GM18873 (cell line): ENCODE data around the gene EPB41L2.
A peak's percentile ranks its signal among the peaks of the same experiment; 100 is the strongest.

ENCODE experiments used
- ATAC-seq: cut with Tn5 transposase; IDR thresholded peaks from one replicate; pipeline ENCODE4 v1.9.1; 2021; ENCODE audit warnings: mild to moderate bottlenecking, moderate library complexity, moderate number of reproducible peaks; ENCODE audit not compliant: unreplicated experiment, low FRiP score

The EPB41L2 gene

DNA sequence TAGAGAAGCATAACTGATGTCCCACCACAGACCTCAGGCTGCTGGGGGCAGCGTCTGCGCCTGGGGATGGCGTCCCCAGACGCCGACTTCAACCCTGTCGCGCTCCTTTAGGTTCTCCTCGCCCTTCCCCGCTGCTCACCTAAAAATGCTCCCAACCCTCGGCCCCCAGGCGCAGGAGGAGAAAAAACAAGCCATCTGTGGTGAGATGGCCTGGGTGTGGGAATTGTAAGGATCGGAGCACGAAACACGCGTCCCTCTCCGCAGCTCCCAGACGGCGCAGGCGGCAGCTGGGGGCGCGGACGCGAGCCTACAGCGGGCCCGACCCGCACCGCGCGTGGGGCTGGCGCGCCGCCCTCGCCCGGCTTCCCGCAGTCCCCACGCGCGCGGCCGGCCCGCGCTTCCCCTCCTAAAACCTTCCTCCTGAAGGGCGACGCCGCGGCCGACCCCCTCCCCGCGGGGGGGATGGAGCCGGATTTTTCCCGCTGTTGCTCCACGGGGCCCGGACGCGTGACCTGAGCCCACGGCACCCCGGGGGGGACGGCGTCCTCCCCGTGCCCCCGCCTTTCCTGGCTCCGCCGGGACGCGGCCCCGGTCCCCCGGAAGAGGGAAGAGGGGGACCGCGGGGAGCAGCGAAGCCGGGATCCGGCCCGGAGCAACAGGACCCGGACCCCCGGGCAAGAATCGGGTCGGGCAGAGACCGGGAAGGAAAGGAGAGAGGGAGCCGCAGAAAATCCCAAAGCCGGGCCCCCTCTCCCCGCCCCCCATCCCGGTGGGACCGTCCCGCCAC lies 611 bp downstream of the EPB41L2 start:
- no peak for ATAC-seq

DNA sequence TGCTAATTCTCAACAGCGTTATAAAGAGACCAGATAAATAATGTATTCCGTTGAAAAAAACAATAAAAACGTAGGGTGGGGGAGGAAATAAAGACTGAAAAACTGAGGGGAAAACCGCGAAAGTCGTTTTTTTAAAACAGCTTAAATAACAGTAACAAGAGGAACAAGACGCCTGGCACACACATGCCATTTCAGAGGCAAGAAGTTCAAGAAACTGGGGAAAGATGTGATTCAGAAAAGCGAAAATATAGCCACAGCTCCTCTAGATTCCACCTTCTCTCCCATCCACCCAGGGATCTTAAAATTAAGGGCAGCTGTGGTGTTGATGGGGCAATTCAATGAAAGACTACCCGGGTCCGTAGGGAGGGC lies 1.3 kb downstream of the EPB41L2 start:
- ATAC-seq, result no peak

DNA sequence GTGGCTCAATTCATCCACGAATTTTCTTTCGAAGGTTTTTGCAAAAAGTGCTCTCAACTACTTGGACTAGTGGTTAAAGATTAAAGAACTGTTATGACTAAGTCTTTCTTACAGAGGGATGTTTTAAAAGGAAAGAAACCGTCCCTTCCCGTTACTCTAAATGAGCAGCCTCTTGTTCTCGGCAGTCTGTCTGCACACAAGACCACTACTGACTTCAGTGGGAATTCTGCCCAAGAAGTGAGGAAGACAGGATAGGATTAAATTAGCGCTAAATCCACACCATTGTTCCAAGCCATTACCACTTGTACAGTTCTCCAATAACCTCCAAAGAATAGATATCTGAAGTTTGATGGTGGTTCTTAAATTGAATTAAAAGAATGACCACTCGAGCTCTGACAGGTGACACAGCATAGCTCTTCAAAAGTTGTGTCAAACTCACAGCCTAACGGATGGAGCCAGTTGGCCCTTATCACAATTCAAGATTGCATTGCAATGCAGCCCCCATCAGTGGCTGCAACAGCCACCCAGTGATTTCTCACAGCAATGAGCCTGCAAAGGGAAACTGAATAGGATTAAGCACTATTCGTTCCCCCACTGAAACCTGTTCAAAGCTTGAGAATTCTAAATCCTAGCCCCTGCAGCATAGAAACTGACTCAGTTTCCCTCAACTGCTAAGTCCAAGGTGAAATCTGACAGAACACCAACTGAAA lies 1.8 kb downstream of the EPB41L2 start:
- ATAC-seq, result peak; percentile 29

DNA sequence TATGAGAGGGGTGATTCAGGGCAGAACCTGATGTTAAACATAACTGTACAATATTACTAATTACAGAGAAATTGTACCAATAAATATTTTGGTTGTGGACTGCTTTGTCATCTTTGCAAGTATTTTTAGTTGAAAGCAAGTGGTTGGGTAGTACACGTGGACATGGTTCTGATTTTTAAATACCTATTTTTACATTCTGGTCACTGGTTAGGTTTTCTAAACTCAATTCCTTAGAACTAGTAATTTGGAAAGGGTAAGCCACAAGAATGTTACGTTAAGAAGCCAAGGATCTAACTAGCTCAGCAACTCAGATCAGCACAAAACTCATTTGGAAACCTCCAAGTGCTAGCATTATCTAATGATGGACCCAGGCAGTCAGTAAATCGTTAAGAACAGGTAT lies 2.7 kb downstream of the EPB41L2 start:
- ATAC-seq, result no peak

DNA sequence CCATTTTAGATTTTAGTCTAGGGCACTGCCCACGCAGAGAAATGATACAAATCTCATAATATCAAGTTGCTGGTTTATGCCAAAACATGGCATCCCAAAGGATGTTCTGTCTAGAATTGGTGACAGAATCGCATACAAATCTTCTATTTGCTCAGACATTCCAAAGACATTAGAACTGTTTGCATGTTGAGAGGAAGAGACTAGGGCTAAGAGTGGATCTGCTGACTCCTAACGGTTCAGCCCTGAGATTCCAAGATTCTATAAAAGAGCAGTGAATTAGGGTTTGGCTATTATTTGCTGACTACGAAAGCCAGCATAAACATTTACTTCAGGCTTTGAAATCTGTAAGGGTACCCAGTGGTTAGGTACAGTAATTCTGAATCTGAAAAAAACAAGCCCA lies 3.6 kb downstream of the EPB41L2 start:
- no peak for ATAC-seq

DNA sequence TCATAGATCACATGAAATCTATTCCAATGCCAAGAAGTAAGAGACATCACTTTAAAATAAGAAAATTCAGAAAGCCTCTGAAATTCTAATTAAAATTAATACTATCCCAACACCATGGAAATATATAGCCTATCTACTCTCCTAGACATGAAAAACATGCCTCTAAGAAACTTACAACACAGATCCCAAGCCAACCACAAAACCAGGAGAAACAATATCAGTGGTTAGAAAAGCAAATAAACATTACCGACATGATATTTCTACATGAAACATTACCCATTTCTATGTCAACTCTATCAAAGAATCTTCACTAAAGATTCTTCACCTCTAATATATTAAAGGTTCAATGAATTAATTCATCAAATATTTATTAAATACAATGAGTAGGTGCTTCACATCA lies 4.8 kb downstream of the EPB41L2 start:
- no peak for ATAC-seq

DNA sequence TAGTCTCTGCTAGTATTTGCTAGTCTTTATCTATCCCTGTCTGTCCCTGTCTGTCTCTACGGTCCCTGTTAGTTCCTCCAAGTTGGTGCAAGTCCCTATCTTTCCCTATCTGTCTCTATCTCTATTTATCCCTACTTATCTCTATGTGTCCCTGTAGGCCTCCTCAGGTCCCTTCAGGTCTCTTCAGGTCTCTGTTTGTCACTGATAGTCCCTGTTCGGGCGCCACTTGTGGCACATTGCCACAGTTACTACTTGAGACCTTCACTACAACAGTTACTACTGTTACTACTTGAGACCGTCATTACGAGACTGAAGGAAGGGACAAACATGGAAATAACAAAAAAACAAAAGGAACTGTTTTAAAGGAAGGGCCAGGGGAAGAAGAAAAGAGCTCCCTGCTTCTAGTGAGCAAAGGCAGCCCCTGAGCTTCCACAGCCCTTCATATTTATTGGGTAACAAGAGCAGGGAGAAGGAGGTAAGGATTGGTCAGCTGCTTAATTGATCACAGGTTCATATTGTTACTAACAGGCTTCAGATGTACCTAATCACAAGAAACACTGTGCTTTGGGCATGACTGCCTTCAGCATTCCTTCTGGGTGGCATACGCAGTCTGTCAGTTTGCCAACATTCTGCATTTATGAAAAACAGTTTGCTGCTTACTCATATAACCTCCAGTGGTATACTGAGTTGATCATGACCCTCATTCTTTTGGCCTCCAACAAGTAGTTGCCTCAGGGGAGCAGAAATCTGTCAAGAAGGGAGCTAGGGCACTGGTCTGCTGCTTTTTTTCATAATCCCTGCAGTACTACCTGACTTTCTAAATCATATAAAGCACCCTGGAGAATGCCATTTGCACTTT lies 8.4 kb downstream of the EPB41L2 start:
- ATAC-seq, result no peak

DNA sequence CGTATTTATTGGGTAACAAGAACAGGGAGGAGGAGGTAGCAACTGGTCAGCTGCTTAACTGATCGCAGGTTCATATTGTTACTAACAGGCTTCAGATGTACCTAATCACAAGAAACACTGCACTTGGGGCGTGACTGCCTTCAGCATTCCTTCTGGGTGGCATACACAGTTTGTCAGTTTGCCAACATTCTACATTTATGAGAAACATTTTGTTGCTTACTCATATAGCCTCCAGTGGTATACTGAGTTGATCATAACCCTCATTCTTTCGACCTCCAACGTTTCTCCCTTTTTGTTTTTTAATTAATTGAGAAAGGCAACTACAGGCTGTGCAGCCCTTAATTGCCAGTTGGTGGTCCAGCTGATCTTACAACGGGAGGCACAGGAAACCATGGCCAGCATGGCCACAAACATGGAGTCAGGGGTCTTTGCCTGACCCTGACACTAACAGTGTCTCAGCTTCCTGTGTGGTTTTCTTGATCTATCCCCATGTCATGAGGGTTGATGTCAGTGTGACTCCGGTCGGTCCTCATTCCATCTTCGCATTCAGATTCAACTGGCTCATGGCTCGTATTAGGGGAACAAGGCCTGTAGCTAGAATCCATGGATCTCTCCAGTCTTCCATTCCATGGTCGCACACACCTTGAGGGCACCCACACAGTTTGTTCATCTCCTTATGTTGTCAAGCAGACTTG lies 9.4 kb downstream of the EPB41L2 start:
- ATAC-seq, result no peak

DNA sequence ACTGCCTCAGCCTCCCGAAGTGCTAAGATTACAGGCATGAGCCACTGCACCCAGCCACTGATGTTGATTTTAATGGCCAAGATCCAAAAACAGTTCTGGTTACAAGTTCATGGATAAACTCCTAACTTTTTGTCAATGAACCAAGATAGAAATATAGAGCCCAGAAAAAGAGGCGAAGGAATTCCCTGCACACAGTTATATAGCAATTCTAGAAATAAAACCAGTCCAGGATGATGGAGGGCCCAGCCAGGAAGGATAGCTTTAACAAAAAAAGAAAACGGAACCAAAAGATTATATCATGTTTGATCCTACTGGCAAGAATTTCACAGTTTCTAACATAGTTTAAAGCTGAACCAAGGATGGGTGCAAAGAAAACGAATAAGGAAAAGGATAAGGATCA lies 10.9 kb downstream of the EPB41L2 start:
- no peak for ATAC-seq

DNA sequence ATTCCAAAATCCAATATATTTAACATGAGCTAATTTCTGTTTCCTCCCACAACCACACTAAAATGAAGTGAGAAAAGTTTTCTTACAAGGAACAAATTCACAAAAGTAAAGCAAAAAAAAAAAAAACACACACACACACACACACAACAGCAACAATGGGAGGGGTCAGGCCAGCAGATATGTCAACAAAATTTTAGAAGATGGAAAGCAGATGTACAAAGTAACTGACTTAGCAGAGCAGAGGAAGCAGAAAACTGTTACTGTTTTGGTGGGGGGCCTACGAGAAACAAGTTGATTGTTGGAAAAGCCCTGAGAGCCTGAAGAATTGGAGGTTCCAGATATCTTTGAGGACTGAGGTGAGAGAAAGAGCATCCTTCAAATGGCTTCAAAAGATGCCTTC lies 11.7 kb downstream of the EPB41L2 start:
- ATAC-seq, result no peak

DNA sequence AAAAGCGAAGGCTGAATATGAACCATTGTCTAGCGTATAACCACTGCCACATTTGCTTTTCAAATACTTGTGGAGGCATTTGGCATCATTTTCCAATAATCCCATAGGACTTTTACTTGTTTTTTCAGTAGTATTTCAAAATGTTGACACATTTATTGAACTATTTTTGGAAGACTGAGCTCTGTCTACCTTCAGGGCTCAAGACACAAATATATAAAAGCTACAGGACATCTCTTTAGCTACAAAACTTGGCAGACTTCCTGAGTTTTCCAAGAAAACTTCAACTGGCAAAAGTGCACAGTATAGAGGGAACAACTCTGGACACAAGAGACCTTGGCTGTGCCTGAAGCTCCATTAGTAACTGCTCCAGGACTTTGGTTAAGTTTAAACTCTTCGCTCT lies 13.4 kb downstream of the EPB41L2 start:
- ATAC-seq, result no peak

DNA sequence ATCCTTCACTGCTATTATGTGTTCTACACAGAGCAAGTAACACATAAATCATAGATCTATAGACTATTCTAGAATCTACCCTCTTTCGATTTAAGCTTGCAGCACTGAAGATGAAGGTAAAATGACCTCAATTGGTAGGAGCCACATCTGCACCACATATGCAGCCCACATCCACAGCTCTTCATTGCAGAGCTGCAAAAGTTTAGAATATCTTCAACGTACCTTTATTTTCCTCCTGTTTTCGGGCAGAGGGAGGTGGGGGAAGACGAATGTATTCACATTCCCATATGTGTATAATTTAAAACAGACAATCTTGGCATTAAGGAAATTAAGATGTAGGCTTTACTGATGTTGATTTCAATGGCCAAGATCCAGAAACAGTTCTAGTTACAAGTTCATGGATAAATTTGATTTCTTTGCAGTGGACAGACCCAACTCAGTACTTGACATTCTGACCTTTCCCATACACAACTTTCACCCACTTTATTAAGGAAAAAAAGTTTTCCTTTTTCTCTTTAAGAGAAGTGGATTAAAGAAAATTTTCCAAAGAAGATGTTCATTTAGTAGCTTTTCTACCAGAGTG lies 14.0 kb downstream of the EPB41L2 start:
- no peak for ATAC-seq

DNA sequence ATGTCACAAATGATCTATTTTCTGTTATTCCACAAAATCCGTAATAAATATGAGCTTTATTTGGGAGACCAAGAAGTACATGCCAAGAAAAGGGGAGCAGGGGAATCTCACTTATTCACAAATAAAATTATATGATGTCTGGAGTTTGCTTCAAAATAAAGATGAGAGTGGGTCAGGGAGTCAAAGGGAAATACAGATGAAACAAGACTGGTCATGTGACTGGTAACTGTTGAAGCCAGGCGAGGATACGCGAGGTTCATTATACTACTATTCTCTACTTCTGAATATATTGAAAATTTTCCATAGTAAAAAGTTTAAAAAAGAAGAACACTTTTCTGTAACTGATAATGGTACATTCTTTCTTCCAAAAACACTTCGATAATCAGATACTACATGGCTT lies 14.6 kb downstream of the EPB41L2 start:
- ATAC-seq, result no peak

DNA sequence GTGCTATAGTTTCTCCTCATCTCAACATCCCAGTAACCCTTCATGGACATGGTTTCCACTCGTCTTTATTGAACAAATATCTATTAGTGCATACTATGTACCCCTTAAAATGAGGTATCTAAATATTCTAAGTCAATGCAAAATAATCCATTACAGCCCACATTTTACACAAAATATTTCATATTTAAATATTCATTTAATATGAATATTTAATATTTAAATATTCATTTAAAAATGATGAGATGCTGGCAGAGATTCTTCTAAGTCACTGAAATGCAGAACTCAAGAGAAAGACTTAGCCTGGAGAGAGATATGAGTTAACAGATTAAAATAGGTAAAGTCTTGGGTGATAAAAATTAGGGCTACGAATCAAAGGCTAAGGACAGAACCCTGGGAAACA lies 17.9 kb downstream of the EPB41L2 start:
- no peak for ATAC-seq

DNA sequence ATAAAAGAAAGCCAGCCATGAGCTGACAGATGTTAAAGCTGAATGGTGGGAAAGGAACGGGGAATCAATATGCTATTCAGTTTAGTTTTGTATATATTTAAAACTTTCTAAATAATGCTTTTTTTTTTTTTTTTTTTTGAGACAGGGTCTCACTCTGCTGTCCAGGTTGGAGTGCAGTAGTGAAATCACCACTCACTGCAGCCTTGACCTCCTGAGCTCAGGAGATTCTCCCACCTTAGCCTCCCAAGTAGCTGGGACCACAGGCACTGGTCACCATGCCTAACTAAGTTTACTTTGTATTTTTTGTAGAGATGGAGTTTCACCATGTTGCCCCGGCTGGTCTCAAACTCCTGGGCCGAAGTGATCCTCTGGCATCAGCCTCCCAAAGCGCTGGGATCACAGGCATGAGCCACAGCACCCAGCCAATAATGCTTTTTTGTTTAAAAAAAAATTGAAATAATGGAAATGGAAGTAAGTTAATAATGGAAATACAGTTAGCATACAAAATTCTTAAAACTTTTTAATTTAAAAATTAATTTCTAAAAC lies 19.1 kb downstream of the EPB41L2 start:
- no peak for ATAC-seq

DNA sequence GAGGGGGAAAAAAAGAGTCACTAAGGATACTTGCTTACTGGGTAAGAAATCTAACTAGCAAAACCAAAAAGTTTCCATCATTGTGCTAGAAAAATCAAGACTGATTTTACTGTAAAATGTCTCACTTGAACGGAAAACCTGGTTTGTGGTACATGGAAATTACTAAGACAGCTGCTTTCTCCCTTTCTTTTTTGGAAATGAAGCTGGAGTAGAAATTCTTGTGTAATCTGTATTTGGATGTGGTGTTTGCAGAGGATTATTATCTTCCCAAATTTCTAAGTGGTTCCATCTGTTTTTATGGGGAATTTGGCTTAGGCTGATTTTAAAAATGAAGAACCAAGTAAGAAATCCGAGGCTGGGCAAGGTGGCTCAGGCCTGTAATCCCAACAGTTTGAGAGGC lies 20.4 kb downstream of the EPB41L2 start:
- ATAC-seq, result no peak

DNA sequence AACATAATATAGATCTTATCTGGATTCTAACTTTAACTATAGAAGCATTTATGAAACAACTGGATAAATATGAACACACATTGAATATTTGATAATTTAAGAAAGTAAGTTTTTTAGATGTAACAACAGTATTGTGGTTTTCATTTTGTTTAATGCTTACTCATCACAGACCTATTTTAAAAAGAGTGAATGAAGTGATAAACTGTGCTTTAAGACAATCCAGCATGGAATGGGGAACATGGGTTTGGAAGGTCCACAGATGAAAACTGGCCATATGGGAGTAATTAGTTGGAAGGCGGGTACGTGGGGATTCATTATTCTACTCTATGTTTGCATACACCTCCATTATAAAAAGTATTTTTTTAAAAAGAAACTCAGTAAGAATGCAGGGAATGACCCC lies 21.2 kb downstream of the EPB41L2 start:
- no peak for ATAC-seq

DNA sequence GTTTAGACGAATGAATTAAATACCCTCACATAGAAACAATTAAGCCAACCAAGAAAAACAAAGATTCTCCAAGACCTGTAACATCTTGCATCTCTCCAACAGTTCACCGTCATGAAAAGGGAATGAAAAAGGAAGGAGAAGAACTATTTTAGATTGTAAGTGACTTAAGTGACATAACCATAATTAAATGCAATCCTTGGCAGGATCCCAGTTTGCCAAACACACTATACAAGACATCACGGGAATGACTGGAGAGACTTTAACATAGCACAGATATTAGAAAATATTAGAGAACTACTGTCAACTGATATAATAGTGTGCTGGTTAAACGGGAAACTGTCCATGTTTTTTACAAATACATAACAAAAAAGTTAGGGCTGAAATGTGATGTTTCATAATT lies 22.2 kb downstream of the EPB41L2 start:
- no peak for ATAC-seq

DNA sequence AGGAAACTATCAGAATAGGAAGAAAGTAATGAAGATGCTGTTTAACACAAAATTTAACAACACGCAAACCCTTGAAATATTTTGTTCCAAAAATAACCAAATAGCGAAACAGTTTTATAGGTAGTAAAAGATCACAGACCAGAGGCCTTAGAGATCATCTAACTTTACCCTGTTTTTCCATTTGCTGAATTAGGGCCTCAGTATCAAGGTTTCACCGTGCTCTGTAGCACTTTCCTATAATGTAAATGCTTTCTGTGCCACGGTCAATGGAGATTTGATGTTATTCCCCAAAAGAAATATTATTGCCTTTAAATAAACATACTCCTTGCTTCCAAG lies 23.7 kb downstream of the EPB41L2 start:
- no peak for ATAC-seq
